HG02571 (cell line): ENCODE measurements around the gene BCL2L14.
"Not testable (repeated sequence)": the region's sequence is repeated elsewhere in the genome, so short reads cannot be mapped to it uniquely, and the experiment has no call there.

ENCODE experiments used
- ATAC-seq: cut with Tn5 transposase; IDR thresholded peaks from one replicate; pipeline ENCODE4 v1.9.1; 2021; ENCODE audit warnings: mild to moderate bottlenecking, moderate library complexity; ENCODE audit not compliant: unreplicated experiment

The BCL2L14 gene

GRCh38 chr12:12099102-12099501, 28.4 kb downstream of the BCL2L14 start:
- ATAC-seq: no peak

DNA sequence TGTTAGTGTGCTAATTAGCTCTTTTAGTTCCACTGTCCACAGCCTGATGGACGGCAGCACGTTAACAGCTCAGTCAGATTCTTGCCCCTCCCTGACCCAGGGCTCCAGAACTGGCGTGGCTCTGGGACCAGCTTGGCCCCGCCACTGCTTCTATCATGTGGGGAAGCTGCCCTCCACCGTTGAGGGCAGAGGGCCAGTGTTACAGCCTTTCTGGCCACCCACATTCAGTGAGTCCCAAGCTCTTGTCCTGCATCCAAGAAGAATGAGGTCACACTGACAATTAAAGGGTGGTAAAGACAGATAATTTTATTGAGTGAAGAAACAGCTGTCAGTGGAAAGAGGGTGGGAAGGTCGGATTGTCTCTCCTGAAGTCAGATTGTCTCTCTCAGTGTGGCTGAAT, 36.9 kb downstream of the BCL2L14 start:
- no peak for ATAC-seq

- no peak for ATAC-seq
Measured at GRCh38 chr12:12108441-12109058, 37.8 kb downstream of the BCL2L14 start.

DNA sequence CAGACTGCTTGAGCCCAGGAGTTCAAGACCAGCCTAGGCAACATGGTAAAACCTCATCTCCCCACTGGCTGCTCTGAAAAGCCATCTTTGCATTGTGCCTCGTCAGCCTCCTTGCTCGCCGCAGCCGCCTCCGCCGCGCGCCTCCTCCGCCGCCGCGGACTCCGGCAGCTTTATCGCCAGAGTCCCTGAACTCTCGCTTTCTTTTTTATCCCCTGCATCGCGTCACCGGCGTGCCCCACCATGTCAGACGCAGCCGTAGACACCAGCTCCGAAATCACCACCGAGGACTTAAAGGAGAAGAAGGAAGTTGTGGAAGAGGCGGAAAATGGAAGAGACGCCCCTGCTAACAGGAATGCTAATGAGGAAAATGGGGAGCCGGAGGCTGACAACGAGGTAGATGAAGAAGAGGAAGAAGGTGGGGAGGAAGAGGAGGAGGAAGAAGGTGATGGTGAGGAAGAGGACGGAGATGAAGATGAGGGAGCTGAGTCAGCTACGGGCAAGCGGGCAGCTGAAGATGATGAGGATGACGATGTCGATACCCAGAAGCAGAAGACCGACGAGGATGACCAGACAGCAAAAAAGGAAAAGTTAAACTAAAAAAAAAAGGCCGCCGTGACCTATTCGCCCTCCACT, 40.3 kb downstream of the BCL2L14 start:
- not testable (repeated sequence) for ATAC-seq

DNA sequence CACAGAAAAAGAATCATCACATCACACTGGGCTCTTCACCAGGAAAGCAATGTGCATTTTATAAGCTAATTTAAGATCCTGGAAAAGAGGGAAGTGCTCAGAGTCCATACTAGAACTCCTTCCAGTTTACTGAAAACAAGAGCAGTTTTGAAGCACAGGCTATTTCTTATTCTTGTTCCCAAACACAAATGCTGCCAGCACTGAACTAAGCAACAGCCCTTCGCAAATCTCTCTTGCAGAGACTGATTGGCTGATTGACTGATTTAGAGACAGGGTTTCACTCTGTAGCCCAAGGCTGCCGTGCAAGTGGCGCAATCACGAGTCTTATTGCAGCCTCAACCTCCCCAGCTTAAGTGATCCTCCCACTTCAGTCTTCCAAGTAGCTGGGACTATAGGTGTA, 44.8 kb downstream of the BCL2L14 start:
- no peak for ATAC-seq

GRCh38 chr12:12116677-12117076, 45.9 kb downstream of the BCL2L14 start:
- no peak for ATAC-seq

DNA sequence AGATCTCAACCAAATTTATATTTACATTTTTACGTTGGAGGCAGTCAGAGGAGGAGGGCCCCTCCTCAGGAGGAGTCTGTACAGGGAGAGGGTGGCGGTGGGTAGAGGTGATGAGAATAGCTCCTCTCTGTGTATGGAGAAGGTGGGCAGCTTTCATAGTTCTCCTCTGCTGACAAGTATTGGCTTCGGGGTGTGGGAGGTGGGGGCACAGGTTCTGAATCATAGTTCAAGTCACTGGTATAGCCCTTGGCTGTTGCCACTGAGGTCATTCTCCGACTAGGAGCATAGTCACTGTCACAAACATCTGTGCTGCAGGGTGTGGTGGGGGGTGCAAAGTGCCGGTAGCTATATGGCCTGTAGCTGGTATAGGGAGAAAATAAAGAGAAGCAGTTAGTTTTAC, 50.3 kb downstream of the BCL2L14 start:
- ATAC-seq: no peak

- ATAC-seq: no peak
Measured at GRCh38 chr12:12123036-12123604, 52.4 kb downstream of the BCL2L14 start.

DNA sequence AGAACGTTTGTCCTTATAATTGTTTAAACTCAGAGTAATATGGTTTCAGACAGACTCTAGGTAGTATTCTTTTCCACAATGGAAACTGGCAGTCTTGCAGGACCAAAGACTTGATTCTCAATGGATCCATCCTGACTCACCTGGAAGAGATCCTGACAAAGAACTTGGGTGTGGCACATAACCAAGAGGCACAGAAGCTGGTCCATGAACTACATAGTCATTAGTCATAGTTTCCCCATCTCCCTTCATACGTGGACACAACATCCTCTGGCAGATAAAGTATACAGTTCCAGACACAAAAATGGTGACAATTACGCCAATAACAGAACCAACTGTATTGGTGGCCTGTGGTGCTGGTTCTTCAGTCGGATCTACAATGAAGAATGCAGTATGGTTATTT, 55.8 kb downstream of the BCL2L14 start:
- no peak for ATAC-seq

DNA sequence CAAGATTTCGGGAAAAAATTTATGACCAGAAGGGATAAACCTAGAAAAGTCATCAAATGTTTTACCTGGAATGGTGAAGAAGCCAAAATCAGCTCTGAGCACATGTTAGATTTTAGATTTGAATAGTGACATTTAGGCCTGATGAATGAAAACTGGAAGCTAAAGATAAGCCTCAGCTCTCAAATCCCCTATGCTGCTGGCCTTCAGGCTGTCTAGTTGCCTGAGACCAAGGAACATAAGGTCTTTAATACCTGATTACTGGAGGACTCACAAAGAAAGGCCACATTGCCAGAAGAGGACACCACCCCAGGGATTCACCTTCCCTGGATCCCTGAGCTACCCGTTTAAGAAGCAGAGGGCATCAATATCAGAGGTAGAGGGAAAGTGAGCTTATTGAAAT, 56.6 kb downstream of the BCL2L14 start:
- no peak for ATAC-seq

- ATAC-seq: no peak
Measured at GRCh38 chr12:12128670-12129069, 57.9 kb downstream of the BCL2L14 start.

DNA sequence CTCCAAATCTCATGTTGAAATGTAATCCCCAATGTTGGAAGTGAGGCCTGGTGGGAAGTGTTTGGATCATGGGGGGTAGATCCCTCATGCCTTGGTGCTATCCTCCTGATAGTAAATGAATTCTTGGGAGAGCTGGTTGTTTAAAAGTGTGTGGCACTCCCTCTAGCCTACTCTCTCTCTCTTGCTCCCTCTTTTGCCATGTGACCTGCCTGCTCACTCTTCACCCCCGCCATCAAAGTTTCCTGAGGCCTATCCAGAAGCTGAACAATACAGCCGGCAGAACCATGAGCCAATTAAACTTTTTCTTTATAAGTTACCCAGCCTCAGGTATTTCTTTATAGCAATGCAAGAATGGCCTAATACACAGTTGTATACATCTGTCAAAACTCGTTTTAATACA, 62.5 kb downstream of the BCL2L14 start:
- ATAC-seq: no peak

GRCh38 chr12:12133785-12134184, 63.0 kb downstream of the BCL2L14 start:
- ATAC-seq: no peak

- ATAC-seq: no peak
Measured at GRCh38 chr12:12138203-12139154, 67.7 kb downstream of the BCL2L14 start.

- ATAC-seq: no peak
Measured at GRCh38 chr12:12141000-12141399, 70.3 kb downstream of the BCL2L14 start.

DNA sequence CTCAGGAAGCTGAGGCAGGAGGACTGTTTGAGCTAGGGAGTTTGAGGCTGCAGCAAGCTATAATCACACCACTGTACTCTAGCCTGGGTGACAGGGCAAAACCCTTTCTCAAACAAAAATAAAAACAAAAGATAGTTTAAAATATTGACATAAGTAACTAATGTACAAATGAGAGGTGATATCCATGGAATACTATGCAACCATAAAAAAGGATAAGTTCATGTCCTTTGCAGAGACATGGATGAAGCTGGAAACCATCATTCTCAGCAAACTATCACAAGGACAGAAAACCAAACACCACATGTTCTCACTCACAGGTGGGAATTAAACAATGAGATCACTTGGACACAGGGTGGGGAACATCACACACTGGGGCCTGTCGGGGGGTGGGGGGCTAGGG, 73.8 kb downstream of the BCL2L14 start:
- not testable (repeated sequence) for ATAC-seq

GRCh38 chr12:12147111-12147510, 76.4 kb downstream of the BCL2L14 start:
- no peak for ATAC-seq
